HG02938 (cell line): ENCODE results near the gene DGUOK.

ENCODE experiments used
- ATAC-seq: cut with Tn5 transposase; IDR thresholded peaks from one replicate; pipeline ENCODE4 v1.9.1; 2021; ENCODE audit warnings: mild to moderate bottlenecking, moderate library complexity; ENCODE audit not compliant: unreplicated experiment

DGUOK gene

GRCh38 chr2:73976803-73977202, 50.1 kb downstream of the DGUOK start:
- no peak for ATAC-seq

GRCh38 chr2:73977466-73977865, 50.8 kb downstream of the DGUOK start:
- ATAC-seq = no peak

GRCh38 chr2:73979021-73979420, 52.3 kb downstream of the DGUOK start:
- ATAC-seq = peak; percentile 38

- ATAC-seq = no peak
Measured at GRCh38 chr2:73979686-73980085, 53.0 kb downstream of the DGUOK start.

- ATAC-seq = no peak
Measured at GRCh38 chr2:73980566-73980965, 53.9 kb downstream of the DGUOK start.

GRCh38 chr2:73981081-73982001, 54.7 kb downstream of the DGUOK start:
- no peak for ATAC-seq

GRCh38 chr2:73982140-73982617, 55.5 kb downstream of the DGUOK start:
- no peak for ATAC-seq

- ATAC-seq = no peak
Measured at GRCh38 chr2:73983322-73984202, 56.9 kb downstream of the DGUOK start.

- peak; percentile 29 for ATAC-seq
Measured at GRCh38 chr2:73984203-73984921, 57.7 kb downstream of the DGUOK start, which contains the start of gene TET3. Gene TET3 (plus strand): TSS chr2:73984910. CDS start chr2:73986404, 1,494 bp downstream.

- ATAC-seq = no peak
Measured at GRCh38 chr2:73984922-73985307, 58.2 kb downstream of the DGUOK start.

GRCh38 chr2:73985308-73986084, 58.8 kb downstream of the DGUOK start:
- ATAC-seq = peak; percentile 31

GRCh38 chr2:73986085-73986681, 59.5 kb downstream of the DGUOK start:
- no peak for ATAC-seq

GRCh38 chr2:73987109-73987947, 60.6 kb downstream of the DGUOK start:
- ATAC-seq = no peak

GRCh38 chr2:73987948-73988700, 61.4 kb downstream of the DGUOK start:
- no peak for ATAC-seq

GRCh38 chr2:73989972-73990371, 63.3 kb downstream of the DGUOK start:
- no peak for ATAC-seq

- no peak for ATAC-seq
Measured at GRCh38 chr2:73990531-73990930, 63.9 kb downstream of the DGUOK start.

- no peak for ATAC-seq
Measured at GRCh38 chr2:73992036-73992435, 65.4 kb downstream of the DGUOK start.

- ATAC-seq = no peak
Measured at GRCh38 chr2:73993376-73993775, 66.7 kb downstream of the DGUOK start.
